Activated CD4-positive, CD25-positive, alpha-beta regulatory T cell (primary cell): ENCODE measurements around the gene KIF17.
A peak's percentile ranks its signal among the peaks of the same experiment; 100 is the strongest.

Source experiments
- DNase-seq, 4 experiments: peaks; one replicate each; lab custom pipeline; 2025; lab: John Stamatoyannopoulos, UW

KIF17 gene

DNA sequence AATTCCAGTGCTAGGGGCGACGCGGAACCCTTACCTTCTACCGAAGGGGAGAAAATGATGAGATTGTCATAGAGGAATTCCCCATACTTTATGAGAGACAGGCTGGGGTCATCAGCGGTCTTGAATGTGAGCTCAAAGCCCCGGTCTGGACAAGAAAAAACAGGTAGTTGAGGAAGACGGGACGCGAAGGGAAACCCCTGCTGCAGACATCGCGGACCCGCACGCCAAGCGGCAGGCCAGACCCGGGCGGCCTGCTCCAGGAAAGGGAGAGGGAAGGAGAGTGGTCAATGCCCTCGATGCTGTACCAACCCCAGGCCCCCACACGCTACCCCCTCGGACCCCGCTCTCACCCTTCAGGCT is 57.0 kb downstream of the KIF17 start:
- no peak for DNase-seq

DNA sequence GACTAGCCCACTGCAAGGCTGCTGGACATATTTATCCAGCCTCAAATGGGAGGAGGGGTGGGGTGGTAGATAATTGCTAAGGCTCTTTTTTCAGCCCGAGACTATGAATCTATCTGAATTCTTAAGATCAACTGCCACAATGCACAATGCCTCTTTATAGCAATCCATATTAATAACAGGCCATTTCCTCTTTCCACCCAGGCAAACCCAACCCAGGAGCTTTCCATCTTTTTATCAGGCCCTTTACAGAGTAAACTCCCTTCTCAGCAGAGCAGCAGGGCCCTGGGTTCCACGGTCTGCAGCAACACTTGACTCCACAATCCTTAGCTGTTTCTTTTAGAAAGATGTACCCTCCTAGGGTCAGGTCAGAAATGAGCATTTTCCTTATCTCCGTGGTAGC is 57.4 kb downstream of the KIF17 start:
- DNase-seq, result no peak

DNA sequence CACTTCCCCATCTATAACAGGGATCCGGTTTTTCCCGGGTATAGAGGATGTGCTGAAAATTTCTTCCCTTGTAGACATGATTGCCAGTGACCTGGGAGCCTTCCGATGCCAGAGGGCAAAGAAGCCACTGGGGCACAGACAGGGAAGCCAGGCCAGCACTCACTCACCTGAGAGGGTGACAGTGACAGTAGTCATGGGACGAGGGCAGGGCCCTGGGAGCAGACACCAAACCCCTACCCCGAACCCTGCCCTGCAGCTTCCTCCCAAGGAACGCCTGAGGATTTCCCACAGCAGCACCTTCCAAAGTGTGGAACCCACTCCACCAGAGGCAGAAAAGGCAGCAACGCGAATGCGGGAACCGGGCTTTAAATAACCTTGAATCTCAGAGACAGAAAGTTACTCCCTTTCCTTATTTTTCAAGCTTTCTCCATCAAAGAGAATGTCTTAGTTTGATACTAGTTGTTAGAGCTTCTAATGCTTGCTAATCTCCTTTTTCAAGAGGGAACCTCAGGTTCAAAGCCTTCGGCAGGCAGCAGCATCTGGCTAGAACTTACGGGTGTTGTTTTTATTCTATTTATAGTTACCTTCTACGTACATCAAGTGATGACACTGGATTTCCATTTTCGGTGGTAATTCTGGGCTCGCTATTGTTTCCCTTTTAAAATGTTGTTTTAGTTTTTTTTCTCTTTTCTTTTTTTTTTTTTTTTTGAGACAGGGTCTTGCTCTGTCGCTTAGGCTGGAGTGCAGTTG is 59.5 kb downstream of the KIF17 start:
- no peak for DNase-seq

DNA sequence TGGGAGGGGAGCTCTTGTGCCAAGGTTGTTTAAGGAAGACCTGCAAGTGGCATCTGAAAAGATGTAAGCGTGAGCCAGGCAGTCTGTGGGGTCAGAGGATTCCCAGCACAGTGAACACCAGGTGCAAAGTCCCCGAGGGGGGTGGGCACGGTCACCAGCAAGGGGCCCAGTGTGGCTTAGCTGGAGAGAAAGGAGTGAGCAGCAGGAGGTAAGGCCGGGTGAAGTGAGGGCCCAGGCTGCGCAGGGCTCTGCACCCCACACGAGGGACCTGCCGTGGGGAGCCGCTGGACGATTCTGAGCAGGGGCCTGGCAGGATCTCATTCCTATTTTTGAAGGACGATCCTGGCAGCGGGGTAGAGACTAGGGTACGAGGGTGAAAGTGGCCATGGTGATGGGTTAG is 60.8 kb downstream of the KIF17 start:
- no peak for DNase-seq

DNA sequence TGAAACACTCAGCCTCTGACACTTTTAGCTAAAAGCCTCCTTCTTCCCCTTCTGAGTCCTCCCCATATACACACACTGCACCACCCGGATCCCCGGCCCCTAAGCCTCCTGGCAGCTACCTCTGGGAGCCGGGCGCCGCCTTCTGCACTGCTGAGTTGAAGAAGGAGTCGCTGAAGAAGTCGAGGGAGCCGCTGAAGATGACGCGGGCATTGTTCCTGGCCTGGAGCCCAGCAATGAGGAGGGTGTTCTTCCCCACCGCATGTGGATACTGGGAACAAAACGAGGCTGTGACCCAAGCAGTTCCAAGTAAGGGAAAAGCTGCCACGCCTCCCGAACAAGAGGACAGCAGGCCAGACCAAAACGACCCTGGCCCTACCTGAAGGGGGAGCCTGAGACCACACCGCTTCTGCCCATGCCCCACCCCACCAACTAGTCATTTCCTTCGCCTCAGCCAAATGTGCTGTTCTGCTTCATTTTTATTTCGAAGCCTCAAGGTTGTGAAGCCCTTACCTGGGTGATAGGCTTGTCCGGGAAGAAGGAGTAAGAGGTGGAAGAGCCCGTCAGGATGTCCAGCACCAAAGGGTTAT is 63.6 kb downstream of the KIF17 start:
- no peak for DNase-seq

DNA sequence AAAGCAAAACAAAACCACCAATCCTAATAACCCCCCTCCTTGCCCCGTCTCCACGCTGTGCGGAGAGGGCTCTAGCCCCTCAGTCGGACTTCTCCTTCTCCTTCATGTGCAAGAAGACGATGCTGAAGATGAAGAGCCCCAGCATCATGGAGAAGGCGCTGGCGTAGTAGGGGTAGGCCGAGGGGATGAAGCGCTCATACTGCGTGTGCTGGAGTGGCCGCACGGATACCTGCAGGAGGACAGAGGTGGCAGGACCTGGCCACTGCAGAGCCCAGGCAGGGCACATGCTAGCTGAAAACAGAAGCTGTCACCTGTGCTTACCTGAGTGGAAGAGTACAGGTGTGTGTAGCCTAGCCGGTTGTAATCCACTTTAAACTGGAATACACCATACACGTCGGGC is 65.5 kb downstream of the KIF17 start:
- no peak for DNase-seq

DNA sequence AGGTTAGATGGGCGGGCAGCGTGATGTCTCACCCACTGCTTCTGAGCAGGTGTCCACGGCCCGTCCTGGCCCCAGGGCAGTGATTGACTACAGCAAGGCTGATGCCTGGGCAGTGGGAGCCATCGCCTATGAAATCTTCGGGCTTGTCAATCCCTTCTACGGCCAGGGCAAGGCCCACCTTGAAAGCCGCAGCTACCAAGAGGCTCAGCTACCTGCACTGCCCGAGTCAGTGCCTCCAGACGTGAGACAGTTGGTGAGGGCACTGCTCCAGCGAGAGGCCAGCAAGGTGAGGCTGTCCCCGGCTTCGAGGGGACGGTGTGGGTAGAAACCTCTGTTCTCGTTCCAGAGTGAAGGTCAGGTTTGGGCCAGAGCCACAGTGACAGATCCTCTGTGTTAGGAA is 68.9 kb downstream of the KIF17 start:
- no peak for DNase-seq

DNA sequence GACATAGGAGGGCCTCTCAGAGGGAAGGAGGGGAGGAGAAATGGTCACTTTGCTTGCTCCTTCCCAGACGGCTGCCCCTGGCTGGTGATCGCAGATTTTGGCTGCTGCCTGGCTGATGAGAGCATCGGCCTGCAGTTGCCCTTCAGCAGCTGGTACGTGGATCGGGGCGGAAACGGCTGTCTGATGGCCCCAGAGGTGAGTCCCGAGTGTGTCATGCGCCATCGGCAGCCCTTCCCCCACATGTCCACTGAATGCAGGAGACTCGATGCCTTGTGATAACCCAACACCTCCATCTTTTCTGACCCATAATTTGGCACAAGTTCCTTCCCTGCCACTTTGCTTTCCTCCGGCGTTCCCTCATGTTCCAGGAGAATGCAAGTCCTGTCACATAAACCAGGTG is 69.4 kb downstream of the KIF17 start:
- DNase-seq, result no peak

DNA sequence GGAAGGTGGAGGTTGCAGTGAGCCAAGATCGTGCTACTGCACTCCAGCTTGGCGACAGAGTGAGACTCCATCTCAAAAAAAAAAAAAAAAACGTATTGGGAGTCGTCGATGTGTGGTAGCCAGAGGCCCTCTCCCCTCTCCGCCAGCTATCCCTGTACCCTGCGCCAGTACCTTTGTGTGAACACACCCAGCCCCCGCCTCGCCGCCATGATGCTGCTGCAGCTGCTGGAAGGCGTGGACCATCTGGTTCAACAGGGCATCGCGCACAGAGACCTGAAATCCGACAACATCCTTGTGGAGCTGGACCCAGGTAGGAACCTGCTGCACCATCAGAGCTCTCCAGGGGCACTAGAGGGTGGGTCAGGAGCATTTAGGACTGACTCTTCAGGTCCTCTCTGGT is 72.4 kb downstream of the KIF17 start:
- no peak for DNase-seq

DNA sequence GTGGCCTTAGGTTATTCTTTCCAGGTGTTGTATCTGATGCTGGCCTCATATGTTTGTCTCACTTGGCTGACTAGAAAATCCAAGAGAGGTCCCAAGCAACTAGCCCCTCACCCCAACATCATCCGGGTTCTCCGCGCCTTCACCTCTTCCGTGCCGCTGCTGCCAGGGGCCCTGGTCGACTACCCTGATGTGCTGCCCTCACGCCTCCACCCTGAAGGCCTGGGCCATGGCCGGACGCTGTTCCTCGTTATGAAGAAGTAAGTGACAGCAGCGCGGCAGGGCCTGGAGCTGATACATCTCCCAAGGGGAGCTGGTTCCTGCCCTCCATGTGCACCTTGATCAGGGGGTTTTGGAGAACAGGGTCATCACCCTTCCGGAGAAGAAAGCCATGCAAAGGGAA is 73.4 kb downstream of the KIF17 start:
- no peak for DNase-seq

DNA sequence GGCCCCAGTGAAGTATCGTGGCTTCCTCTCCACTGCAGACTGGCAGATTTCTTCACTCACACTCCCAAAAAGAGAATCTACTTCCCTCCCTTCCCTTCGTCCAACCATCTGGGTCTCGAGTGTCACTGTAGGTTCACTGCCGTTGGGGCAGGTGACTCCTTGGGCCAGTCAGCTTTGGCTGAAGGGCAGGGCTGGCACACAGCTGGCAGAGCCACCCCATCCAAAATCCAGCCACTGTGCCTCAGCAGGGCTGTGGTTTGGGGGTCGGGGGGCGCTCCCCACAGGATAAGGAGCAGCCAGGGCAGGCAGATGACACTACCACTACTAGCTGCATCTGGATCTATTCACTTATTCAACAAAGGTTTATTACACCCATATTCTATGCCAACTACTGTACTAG is 74.7 kb downstream of the KIF17 start:
- no peak for DNase-seq

DNA sequence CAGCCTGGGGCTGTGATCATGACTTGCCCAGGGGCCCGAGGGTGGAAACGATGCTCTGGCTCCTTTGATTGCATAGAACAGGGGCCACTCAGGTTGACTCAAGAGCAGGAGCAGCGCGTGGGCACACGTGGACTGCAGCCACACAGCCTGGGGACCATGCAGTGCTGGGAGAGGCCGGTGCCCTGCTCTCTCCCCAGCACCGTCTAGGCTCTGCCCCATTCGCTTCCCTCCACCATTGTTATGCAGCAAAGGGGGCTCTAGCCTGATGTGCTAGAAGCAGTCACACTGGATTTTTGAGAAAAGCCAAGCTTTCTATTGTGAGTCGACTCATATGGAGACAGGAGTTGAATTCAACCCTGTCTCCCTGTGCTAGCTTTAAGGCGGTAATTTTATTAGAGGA is 75.8 kb downstream of the KIF17 start:
- no peak for DNase-seq

DNA sequence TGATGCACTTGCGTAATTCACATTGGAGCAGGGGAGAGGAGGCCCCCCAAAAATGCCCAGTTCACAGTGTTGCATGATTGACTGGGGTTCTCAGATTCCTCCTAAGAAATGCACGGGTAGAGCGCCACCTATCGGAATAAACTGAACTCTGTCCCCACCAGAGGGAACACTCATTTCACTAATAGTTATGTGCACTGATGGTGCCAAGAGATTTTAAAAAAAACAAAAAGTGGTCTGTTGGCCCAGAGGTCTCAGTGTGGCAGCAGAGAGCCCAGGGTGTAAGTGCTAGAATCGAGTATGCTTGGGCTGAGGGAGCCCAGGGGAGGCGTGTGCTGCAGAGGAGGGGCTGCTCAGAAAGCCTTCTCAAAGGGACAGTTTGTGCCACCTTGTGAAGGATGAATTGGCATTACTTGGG is 77.6 kb downstream of the KIF17 start:
- DNase-seq, result peak in 2 of 4 experiments; percentile 9 to 15

DNA sequence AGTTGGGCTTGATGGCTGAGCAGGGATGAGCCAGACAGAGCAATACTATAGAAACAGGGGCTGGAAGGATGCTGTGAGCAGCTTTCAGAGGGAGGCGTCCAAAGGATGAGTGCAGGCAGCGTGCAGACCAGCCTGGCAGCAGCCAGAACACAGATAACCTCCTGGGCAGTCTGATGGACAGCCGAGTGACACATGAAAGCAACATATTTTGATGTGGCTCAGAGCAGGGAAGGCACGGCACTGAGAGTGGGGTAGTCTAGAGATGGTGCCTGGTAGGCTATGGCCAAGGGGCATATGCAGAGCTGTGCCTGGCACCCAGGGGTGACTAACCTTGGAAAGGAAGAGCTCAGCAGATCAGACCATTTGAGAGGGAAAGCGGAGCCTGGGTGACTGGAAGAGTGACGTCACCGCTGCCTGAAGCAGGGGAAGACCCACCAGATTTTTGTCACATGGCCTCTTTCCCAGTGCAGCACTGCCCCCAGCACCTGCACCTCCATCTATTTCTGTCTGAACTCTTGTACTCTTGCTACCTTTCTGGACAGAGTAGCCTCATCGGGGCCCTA is 80.9 kb downstream of the KIF17 start:
- no peak for DNase-seq

DNA sequence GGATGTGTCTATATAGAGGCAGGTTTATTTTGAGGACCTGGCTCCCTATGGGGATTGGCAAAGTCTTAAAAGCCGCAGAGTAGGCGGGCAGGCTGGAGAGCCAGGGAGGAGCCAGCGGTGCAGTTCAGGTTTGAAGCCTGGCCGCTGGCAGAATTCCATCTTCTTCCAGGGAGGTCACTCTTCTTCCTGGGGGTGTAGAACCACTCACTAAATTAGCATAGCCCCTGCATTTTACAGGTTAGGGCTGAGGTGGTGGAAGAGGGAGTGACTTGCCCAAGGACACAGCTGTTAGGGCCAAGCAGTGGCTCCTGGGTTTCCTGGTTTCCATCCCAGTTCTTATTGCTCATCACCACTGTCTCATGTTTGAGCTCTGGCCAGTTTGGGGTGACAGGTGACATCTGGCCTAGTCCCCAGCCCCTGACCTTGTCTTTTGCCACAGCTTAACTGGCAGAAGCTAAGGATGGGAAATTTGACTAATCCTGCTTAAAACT is 83.2 kb downstream of the KIF17 start:
- no peak for DNase-seq

DNA sequence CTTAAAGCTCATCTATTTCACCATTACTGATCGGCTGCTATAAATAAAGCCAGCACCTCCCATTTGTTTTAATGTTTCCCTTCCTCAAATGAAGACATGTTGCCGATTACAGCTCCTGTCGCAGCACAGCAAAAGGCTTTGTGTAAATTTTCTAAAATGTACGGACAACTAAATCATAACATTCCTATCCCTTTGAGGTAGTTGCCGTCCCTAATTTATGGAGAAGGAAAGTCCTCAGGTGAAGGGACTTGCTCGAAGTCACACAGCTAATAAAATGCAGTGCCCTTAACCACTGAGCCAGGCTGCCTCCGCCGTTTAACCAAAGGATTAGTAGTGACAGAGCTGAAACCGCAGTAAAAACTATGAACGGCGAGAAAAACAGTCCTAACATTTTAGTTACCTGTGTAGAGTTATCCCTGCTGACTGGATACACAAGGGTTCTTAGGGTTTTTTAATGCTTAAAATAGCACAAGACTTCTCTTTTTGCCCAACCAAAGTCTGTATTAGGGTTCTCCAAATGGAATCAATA is 83.7 kb downstream of the KIF17 start:
- DNase-seq, result no peak

DNA sequence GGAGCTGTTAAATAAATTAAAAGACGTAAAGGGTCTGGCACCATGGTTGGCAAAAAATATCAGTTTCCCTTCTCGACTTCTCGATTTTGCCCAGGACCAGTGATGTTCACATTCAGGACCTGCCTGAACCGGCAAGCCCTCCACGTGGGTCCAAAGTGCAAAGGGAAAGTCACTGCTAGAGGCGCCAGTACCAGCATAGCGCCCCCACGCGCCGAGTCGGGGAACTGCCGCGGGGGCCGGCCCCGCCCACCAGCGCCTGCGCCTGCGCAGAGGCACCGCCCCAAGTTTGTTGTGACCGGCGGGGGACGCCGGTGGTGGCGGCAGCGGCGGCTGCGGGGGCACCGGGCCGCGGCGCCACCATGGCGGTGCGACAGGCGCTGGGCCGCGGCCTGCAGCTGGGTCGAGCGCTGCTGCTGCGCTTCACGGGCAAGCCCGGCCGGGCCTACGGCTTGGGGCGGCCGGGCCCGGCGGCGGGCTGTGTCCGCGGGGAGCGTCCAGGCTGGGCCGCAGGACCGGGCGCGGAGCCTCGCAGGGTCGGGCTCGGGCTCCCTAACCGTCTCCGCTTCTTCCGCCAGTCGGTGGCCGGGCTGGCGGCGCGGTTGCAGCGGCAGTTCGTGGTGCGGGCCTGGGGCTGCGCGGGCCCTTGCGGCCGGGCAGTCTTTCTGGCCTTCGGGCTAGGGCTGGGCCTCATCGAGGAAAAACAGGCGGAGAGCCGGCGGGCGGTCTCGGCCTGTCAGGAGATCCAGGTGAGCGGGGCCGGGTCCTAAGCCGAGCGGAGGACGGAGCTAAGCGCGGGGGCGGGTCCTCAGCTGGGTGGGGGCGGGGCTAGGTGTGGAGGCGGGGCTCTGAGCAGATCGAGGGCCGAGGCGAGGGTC is 84.4 kb downstream of the KIF17 start, which contains the start of gene PINK1:
PINK1 (plus strand) TSS at position 269 of the 875 bp plus-strand sequence; CDS start at position 360, 91 bp downstream.
- peak; percentile 67 to 79 (median 74) for DNase-seq

DNA sequence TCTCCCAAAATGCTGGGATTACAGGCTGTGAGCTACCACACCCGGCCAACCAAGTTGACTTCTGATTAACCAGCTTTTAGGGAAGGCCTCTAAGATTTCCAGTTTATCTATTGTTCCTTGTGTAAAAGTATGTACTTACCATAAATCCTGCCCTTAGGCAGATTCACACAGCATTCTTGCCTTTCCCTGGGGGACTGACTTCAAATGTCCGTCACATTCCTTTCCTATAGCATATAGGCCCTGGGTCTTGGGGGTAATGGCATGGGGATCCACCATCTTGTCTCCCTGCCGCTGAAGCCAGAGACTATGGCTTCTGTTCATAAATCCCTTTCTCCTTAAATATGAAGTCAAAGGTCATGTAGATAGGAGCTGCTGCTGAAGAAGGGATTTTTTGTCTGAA is 85.4 kb downstream of the KIF17 start:
- DNase-seq, result no peak

DNA sequence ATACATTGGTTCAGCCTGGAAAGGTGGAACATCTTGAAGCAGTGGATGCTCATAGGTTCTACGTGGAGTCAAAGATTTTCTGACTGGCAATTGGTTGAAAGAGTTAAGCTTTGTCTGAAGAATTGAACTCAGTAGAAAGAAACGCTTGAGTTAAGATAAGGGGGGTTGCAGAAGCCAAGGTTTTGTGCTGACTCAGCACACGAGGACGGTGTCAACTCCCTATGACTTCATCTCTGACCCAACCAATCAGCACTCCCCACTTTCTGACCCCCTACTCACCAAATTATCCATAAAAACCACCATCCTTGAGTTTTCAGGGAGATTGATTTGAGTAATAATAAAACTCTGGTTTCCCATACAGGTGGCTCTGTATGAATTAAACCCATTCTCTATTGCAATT is 87.1 kb downstream of the KIF17 start:
- no peak for DNase-seq

DNA sequence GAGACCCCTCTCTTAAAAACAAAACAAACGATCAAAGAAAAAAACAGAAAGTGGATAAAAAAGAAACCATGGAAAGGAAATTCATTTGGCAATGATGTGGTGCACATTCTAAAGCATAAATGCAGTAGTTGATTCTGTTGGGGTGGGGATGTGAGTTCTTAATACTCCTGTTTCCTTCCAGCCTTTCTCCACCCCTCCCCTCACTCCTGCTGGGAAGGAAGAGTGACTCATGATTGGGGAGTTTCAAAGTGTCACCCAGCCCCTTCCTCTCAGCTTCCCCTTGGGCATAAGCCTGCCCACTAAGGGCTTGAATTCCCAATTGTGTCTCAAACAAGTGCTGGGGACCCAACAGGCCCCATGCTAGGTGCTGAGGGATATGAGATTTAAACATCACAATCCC is 91.3 kb downstream of the KIF17 start:
- no peak for DNase-seq

DNA sequence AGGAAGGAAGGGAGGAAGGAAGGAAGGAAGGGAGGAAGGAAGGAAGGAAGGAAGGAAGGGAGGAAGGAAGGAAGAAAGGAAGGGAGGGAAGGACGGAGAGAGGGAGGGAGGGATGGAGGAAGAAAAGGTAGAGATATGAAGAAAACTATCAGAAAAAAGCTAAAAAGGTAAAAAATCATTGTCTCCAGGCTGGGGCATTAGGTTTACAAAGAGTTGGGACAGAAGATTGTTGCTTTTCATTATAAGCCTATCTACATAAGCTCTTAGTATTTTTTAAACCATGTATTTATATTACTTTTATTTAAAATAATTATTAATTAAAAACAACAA is 91.7 kb downstream of the KIF17 start:
- no peak for DNase-seq
